ENCODE data around the gene C1orf159.
"Not testable (repeated sequence)": the region's sequence is repeated elsewhere in the genome, so short reads cannot be mapped to it uniquely, and the experiment has no call there.

The C1orf159 gene

DNA sequence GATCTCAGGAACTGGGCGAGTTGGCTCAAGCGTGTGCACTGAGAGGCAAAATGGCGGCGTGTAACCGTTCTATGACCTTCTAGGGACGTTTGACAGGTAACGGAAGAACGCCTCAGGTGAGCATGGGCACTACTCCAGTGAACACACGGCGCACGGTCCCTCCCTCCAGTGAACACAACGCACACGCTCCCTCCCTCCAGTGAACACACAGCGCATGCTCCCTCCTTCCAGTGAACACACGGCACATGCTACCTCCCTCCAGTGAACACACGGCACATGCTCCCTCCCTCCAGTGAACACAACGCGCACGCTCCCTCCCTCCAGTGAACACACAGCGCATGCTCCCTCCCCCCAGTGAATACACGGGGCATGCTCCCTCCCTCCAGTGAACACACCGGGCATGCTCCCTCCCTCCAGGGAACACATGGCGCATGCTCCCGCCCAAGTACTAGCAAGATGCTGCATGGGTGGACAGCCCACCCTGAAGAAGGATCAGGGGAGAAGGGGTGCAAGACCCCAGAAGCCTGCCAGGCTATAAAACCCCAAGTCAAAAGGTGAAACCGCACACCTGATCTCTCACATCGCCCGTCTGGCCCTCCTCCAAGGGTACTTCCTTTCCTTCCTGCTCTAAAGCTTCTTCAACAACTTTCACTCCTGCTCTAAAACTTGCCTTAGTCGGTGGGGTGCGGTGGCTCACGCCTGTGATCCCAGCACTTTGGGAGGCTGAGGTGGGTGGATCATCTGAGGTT, 3.5 kb downstream of the C1orf159 start:
- TF ChIP-seq, protein P1, sequence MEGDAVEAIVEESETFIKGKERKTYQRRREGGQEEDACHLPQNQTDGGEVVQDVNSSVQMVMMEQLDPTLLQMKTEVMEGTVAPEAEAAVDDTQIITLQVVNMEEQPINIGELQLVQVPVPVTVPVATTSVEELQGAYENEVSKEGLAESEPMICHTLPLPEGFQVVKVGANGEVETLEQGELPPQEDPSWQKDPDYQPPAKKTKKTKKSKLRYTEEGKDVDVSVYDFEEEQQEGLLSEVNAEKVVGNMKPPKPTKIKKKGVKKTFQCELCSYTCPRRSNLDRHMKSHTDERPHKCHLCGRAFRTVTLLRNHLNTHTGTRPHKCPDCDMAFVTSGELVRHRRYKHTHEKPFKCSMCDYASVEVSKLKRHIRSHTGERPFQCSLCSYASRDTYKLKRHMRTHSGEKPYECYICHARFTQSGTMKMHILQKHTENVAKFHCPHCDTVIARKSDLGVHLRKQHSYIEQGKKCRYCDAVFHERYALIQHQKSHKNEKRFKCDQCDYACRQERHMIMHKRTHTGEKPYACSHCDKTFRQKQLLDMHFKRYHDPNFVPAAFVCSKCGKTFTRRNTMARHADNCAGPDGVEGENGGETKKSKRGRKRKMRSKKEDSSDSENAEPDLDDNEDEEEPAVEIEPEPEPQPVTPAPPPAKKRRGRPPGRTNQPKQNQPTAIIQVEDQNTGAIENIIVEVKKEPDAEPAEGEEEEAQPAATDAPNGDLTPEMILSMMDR (IDR thresholded peaks at IDR 0.05; ENCODE audit: control insufficient read depth, insufficient read depth, low read depth, low read length, missing control alignments): no peak
- H3K4me3 ChIP-seq (ENCODE audit: control insufficient read depth, low read depth, low read length): no peak overlapping the region
- no peak for DNase-seq (ENCODE audit: low read depth)

GRCh38 chr1:1111516-1112236, 4.2 kb downstream of the C1orf159 start:
- no peak for DNase-seq (ENCODE audit: low read depth)
- TF ChIP-seq, protein P1 (IDR thresholded peaks at IDR 0.05; ENCODE audit: control insufficient read depth, insufficient read depth, low read depth, low read length, missing control alignments): no peak
- no peak overlapping the region for H3K4me3 ChIP-seq (ENCODE audit: control insufficient read depth, low read depth, low read length)

DNA sequence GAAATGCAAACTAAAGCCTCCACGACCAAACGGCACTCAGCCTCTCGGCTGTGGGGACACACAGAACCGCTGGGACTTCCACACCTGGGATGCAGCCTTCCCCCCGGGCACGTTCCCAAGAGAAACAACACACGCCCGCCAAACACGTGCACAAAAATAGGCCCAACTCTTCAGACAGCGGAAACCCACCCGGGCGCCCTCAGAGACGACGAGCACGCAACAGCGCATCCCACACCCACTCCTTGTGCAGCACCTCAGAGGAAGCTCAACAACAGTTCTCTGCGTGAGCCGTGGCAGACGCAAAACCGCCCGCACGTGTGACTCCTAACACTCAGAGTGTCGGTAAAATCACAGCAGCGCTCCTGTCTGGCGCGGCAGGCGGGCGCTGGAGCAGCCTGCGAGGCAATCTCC, 5.3 kb downstream of the C1orf159 start:
- TF ChIP-seq, protein P1 (IDR thresholded peaks at IDR 0.05; ENCODE audit: control insufficient read depth, insufficient read depth, low read depth, low read length, missing control alignments): no peak
- H3K4me3 ChIP-seq (ENCODE audit: control insufficient read depth, low read depth, low read length): no peak overlapping the region
- no peak for DNase-seq (ENCODE audit: low read depth)

GRCh38 chr1:1109743-1110142, 6.1 kb downstream of the C1orf159 start:
- no peak for DNase-seq (ENCODE audit: low read depth)
- TF ChIP-seq, protein P1 (IDR thresholded peaks at IDR 0.05; ENCODE audit: control insufficient read depth, insufficient read depth, low read depth, low read length, missing control alignments): no peak
- H3K4me3 ChIP-seq (ENCODE audit: control insufficient read depth, low read depth, low read length): no peak overlapping the region

- TF ChIP-seq, protein P1 (IDR thresholded peaks at IDR 0.05; ENCODE audit: control insufficient read depth, insufficient read depth, low read depth, low read length, missing control alignments): no peak
- H3K4me3 ChIP-seq (ENCODE audit: control insufficient read depth, low read depth, low read length): no peak overlapping the region
- DNase-seq (ENCODE audit: low read depth): no peak
Measured at GRCh38 chr1:1106510-1107221, 9.2 kb downstream of the C1orf159 start.

- DNase-seq (ENCODE audit: low read depth); H3K4me3 ChIP-seq (ENCODE audit: control insufficient read depth, low read depth, low read length): not testable (repeated sequence)
Measured at GRCh38 chr1:1104152-1104551, 11.7 kb downstream of the C1orf159 start.

- no peak overlapping the region for H3K4me3 ChIP-seq (ENCODE audit: control insufficient read depth, low read depth, low read length)
- no peak for DNase-seq (ENCODE audit: low read depth)
- TF ChIP-seq, protein P1 (IDR thresholded peaks at IDR 0.05; ENCODE audit: control insufficient read depth, insufficient read depth, low read depth, low read length, missing control alignments): no peak
Measured at GRCh38 chr1:1101503-1101902, 14.4 kb downstream of the C1orf159 start.

Data from AG09309 (cell line).